Activated CD8-positive, alpha-beta memory T cell treated with anti-CD3 and anti-CD28 coated beads for 36 hours (primary cell): ENCODE results near the gene RPS6KC1. TPM values are rescaled to one million over a fixed set of nuclear protein-coding genes. Genes with fewer than 3 reads are reported as not detected.
"Not testable (repeated sequence)": the region's sequence is repeated elsewhere in the genome, so short reads cannot be mapped to it uniquely, and the experiment has no call there.

Source experiments
- CTCF ChIA-PET: fragments of 350-600 bp; sonication (Branson Sonifier 250); formaldehyde crosslinking; loops from one replicate; lab custom pipeline; 2021; ENCODE audit warnings: antibody characterized with exemption; lab: Charles Lee
- POLR2A ChIA-PET: fragments of 350-600 bp; sonication (Branson Sonifier 250); formaldehyde crosslinking; loops from one replicate; lab custom pipeline; 2021; ENCODE audit warnings: antibody characterized with exemption; lab: Charles Lee
- total RNA-seq, 2 experiments: library from RNA; stranded (reverse); gene quantifications; one replicate each; pipeline ENCODE4 v1.2.3, GENCODE V29; 2021

The RPS6KC1 gene
- total RNA-seq, 2 experiments from 2014 or later = 5.6 TPM

DNA sequence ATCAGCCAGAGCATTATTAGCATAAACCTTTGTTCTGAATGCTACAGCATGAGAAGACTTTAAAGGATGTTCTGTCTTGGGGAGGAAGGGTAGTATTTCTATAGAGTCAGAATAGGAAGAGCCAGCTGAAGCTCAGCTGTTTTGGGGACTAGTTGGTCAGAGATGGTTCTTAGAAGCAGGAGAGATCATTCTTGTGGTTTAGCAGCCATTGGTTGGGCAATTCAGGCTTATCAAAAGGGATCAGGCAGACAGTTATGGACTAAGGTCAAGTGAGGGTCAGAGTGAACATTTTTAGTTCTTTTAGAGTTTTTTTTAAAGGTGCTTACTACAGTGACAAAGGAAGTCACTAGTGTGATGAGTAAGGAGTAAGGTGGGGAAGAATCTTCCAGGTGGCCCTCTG, 245.5 kb downstream of the RPS6KC1 start:
- CTCF ChIA-PET = no interaction called here
- POLR2A ChIA-PET = no interaction called here

DNA sequence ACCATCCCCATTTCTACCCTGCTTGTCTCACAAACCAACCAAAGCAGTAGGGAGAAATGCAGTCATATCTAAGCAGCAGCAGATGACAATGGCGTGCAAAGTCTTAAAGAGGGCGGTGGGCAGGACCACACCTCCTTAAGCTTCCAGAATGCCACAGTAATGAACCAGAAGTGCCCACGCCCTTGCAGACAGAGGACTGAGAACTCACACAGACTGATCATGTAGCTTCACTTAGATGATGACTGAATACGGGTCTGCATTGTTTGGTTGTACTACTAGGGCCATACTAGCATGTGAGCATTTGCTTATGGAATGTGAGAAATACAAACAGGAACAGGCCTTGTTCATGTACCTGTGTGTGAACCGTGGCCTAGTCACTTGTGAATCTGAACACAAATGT, 246.0 kb downstream of the RPS6KC1 start:
- ChIA-PET POLR2A (no interaction called here), CTCF (no interaction called here)

DNA sequence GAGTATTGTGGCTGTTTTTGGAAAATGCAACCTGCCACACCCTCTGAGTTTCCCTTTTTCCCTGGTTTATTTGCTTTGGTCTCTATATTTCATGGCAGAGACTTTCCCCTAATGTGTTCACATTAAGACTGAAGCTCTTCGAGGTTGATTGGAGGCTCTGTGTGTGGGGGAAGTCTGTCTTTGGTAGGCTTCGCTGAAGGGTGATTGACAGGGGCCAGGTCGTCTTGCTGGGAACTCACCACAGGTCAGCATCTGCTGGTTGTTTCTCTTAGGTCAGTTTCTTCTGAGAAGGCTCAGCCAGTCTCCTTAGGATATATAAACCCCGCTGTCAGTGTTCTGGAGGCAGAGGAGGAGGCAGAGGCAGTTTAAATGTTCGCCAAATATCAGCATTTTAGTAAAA, 249.4 kb downstream of the RPS6KC1 start:
- CTCF ChIA-PET = no interaction called here
- POLR2A ChIA-PET = no interaction called here

DNA sequence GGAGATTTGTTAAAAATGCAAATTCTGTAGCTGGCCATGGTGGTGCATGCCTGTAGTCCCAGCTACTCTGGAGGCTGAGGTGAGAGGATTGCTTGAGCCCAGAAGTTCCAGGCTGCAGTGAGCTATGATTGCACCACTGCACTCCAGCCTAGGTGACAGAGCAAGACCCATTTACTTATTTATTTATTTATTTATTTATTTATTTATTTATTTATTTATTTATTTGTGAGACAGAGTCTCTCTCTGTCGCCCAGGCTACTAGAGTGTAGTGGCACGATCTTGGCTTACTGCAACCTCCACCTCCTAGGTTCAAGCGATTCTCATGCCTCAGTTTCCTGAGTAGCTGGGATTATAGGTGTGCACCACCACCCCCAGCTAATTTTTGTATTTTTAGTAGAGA, 250.5 kb downstream of the RPS6KC1 start:
- CTCF ChIA-PET, POLR2A ChIA-PET: not testable (repeated sequence)

DNA sequence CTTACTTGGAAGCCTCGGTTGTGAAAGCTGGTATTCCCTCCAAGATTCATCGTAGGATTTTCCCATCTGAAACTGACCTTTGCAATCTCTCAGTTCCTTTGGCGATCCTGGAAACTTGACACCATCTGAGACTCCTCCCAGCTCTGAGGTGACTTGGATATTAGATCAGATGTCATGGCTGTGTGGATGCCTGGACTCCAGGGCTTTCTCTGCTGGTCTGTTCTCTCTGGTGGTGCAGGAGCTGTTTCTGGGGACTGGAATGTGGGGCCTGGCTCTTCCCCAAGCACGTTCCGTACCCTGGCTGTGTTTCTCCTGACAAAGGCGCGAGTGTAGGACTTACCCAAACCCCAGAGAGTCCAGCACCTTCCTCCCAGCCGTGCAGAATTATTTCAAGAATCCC, 252.2 kb downstream of the RPS6KC1 start:
- ChIA-PET CTCF (no interaction called here), POLR2A (no interaction called here)

DNA sequence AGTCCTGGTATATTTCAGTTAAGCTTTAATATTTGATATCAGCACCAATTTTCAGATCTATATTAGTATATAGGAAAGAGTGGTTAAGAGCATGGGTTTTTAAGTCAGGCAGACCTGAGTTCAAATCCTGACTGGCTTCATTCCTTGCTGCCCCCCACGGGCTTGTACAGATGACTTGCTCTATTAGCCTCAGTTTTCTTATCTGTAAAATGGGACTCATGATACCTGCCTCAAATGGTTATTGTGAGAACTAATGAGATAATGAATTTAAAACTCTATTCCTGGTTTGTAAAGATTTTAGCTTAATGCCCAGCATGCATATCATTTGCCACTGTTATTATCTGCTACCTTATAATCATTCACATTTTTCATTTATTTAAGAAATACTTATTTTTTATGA, 264.5 kb downstream of the RPS6KC1 start:
- ChIA-PET CTCF (no interaction called here), POLR2A (no interaction called here)

DNA sequence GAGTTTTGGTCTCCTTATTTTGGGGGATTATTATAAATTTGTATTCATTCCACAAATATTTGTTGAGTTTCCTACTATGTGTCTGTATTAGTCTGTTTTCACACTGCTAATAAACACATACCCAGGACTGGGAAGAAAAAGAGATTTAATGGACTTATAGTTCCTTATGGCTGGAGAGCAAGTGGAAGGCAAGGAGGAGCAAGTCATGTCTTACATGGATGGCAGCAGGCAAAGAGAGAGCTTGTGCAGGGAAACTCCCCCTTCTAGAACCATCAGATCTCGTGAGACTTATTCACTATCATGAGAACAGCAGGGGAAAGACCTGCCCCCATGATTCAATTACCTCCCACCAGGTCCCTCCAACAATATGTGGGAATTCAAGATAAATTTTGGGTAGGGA, 267.4 kb downstream of the RPS6KC1 start:
- CTCF ChIA-PET, POLR2A ChIA-PET: not testable (repeated sequence)

DNA sequence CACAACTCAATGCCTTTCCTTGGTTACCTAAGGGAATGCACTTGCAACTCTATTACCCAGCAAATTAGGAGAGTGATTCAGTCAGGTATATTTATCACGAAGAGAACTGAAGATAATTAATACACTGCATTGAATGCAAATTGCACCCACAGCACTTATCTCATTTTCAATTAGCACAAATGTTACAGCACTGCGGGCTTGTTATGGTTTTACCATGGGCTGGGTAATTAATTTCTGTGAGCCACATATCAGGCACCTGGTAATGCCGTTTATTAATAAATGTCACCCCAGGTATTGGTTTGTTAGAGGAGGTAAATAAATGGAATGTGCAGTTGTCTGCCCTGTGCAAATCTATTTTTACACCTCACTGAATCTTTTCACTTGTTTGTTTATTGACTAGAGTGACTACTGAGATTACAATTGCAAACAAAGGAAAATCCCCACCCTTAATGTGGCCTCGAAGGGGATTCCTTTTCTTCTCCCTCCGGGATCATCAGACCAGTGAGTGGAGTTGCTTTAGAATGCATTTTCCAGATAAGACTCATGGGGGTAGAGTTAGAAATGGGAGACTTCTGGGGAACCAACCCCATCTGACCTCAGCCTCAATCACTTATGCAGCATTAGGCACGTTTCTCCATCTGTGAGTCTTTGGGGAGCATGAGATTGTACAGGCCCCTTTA, 269.3 kb downstream of the RPS6KC1 start:
- ChIA-PET POLR2A (no interaction called here), CTCF (no interaction called here)

Other genes starting within 250 kb of the RPS6KC1 start
- gene SPATA45, start 203.6 kb upstream of the RPS6KC1 start, total RNA-seq = not detected
- gene FLVCR1, start 193.0 kb upstream of the RPS6KC1 start, total RNA-seq = 10 to 100 TPM; 16.2 to 18.7 TPM
- under 1 TPM; 0.23 to 0.44 TPM for gene VASH2, start 100.7 kb upstream of the RPS6KC1 start, total RNA-seq
- gene ANGEL2, start 35.4 kb upstream of the RPS6KC1 start, total RNA-seq = 10 to 100 TPM; 38.0 to 38.1 TPM